Skin of body (tissue), 2 donors: Measurements from ENCODE around the gene CBX1. TPM values are rescaled to one million over a fixed set of nuclear protein-coding genes. Genes with fewer than 3 reads are reported as not detected.
"Not testable (repeated sequence)": the region's sequence is repeated elsewhere in the genome, so short reads cannot be mapped to it uniquely, and the experiment has no call there.

Experiments
- DNase-seq: peaks from one replicate; lab custom pipeline; 2025; lab: John Stamatoyannopoulos, UW
- total RNA-seq: library from RNA; depleted of rRNA; stranded (reverse); fragments of >200 nt; gene quantifications from one replicate; pipeline ENCODE4 v1.2.3, GENCODE V29; 2014

Gene CBX1
- total RNA-seq, 1 donor from 2014 or later, result 44.2 TPM

GRCh38 chr17:48053758-48054237 lies 47.5 kb downstream of the CBX1 start:
- no peak for DNase-seq

DNA sequence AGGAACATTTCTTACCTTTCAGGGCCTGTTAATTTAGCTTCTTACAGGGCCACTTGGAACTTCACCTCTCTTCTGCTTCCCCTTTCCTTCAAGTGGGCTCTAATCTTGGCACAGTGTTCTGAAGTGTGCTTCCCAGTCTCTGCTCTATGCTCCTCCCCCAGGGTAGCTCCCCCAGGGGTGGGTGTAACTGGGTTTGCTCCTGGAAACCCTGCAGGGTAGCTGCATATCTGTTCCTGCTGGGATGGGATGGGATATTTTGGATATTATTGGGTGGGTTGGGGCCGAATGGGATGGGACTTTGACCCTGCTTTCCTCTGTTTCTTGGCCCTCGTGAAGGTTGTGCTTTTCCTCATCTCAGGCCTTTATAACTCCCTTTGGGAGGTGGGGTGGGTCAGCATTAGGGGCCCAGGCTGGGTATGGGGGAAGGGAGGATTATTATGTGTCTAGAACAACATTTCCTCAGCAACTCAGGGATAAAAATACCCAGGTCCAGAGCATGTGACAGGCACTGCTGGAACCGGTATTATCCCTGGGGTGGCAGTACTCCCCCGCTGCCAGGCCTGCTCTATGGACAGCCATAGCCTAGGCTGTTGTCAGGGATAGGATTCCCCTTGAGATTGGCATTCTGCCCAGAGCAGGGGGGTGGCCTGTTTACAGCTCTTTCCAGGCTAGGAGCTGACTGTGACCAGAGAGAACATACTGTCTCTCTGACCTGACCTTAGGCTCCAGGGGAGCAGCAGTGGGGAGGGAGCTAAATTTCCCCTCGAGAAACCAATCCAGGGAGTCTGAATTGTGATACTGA lies 48.1 kb downstream of the CBX1 start:
- DNase-seq, result peak; percentile 17

GRCh38 chr17:48051706-48052486 lies 49.4 kb downstream of the CBX1 start:
- peak; percentile 68 for DNase-seq

GRCh38 chr17:48051283-48051682 lies 50.0 kb downstream of the CBX1 start:
- no peak for DNase-seq

GRCh38 chr17:48048384-48049126 lies 52.7 kb downstream of the CBX1 start:
- DNase-seq, result peak; percentile 76

- DNase-seq, result peak; percentile 99
These were observed 53.4 kb downstream of the CBX1 start, which contains the start of gene NFE2L1 for GRCh38 chr17:48047741-48048383. Gene NFE2L1, plus strand, starts transcription at chr17:48048359. Its CDS starts 2,760 bp downstream, at chr17:48051119.

GRCh38 chr17:48047113-48047740 lies 54.1 kb downstream of the CBX1 start:
- DNase-seq, result no peak

- DNase-seq, result no peak
These were observed 55.0 kb downstream of the CBX1 start for GRCh38 chr17:48046296-48046695.

- DNase-seq, result no peak
These were observed 55.8 kb downstream of the CBX1 start for GRCh38 chr17:48045316-48046001.

GRCh38 chr17:48044851-48045250 lies 56.4 kb downstream of the CBX1 start:
- no peak for DNase-seq

DNA sequence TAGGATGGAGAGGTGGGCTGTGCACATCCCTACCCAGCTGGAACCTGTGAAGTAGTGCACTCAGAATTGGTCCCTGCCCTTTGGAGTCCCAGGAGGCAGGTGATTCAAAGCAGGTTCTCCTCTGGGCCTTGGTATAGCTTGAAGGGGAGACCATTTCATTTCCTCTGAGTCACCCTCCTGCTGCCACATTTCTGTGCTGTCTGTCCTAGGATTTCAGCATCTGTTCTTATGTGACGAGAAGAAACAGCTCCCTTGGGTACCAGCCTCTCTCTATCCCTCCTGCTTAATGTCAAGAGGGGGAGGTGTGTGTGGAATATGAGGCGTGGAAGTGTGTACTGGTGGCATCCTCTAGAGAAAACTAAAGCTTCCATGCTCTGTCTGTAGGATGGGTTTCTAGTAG lies 58.1 kb downstream of the CBX1 start:
- no peak for DNase-seq

DNA sequence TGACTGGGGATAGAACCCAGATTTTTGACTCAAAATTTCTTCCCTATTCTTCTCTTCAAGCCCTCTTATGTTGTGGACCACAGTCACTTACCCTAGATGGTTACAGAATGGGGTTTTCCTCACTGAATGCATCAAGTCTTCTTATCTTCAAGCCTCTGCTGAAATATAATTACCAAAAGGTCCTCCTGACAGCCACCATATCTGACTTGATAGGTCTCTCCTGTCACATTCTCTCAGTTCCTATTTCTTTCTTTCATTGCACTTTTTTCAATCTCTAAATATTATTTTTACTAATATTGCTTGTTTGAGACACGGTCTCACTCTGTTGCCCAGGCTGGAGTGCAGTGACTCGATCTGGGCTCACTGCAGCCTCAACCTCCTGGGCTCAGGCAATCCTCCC lies 62.6 kb downstream of the CBX1 start:
- DNase-seq, result no peak

- no peak for DNase-seq
These were observed 63.4 kb downstream of the CBX1 start for GRCh38 chr17:48037838-48038323.

GRCh38 chr17:48037036-48037837 lies 64.0 kb downstream of the CBX1 start, which contains the start of gene COPZ2:
Gene COPZ2, minus strand, starts transcription at chr17:48037797. Its CDS starts 20 bp downstream, at chr17:48037777.
- no peak for DNase-seq

DNA sequence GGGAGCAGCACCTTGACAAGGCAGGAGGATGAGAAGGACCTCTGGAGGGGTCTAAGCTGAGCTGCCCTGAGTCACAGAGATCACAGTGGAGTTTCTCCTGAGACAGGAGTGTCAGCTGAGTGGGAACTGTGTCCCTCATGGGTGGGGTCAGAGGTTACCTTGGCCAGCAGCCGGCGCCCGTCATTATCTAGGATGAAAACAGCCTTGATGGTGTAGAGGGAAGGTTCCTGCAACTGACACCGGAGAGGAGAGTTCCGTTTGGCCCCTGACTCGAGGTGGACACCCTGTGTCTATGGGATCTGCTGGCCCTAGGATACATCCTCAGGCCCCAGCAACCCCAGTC lies 64.6 kb downstream of the CBX1 start:
- DNase-seq, result no peak

GRCh38 chr17:48034734-48035133 lies 66.5 kb downstream of the CBX1 start:
- not testable (repeated sequence) for DNase-seq

DNA sequence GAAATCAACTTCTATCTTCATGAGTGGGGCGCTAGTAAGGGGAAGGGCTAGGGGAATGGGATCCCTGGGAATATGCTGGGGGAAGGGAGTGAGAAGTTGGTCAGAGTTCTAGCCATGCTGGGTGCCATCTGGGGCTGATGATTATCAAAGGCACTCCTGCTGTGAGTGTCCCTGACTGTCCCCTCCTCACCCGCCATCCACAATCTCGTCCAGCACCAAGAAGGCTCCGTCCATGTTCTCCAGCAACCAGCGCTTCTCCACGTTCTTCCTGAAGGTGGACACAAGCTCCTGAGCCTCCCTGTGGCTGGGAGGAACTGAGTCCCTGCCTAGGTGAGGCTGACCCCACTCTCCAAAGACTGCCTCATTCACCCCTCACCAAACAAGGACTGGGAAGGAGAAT lies 69.3 kb downstream of the CBX1 start:
- no peak for DNase-seq

DNA sequence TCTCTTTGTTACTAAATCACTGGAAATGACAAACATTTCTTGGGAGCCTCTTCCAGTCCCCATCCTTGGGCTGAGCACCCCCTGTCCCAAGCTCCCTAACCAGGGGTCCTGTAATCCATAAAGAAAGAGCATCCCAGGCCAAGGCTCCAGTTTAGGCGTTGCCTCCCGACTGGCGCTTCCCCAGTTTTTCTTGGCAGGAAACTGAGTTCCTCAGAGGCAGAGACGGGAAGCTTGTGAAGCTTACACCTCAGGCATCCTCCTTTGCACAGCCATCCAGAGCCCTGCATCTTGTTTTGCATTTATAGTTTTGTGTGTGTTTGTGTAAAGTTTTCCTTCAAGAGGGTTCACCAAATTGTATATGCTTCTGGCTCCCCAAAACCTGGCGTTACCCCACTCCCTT lies 70.7 kb downstream of the CBX1 start:
- no peak for DNase-seq

- no peak for DNase-seq
These were observed 72.5 kb downstream of the CBX1 start for GRCh38 chr17:48028736-48029135.
